HCT116 (cell line): ENCODE measurements around the gene MOB2.

Experiments used
- EZH2 ChIP-seq: fragments of 200-600 bp; sonication (generic); IDR thresholded peaks from 2 replicates; pipeline ENCODE4 v1.6.1; 2017; ENCODE audit warnings: antibody characterized with exemption, mixed run types
- FOSL1 ChIP-seq: IDR thresholded peaks from 2 replicates; pipeline ENCODE4 v1.6.1; 2012; ENCODE audit warnings: low read depth
- JUND ChIP-seq: IDR thresholded peaks from 2 replicates; pipeline ENCODE4 v1.6.1; 2012
- POLR2A ChIP-seq: IDR thresholded peaks from 2 replicates; pipeline ENCODE4 v1.7.0; 2011; ENCODE audit warnings: borderline replicate concordance; ENCODE audit not compliant: insufficient read depth, insufficient read length; ENCODE audit errors: extremely low read depth
- POLR2AphosphoS5 ChIP-seq: IDR thresholded peaks from 2 replicates; pipeline ENCODE4 v1.6.1; 2011; ENCODE audit warnings: mild to moderate bottlenecking, low read depth, low read length, moderate library complexity
- SIN3A ChIP-seq: IDR thresholded peaks from 2 replicates; pipeline ENCODE4 v1.6.1; 2012; ENCODE audit warnings: low read depth
- SP1 ChIP-seq: IDR thresholded peaks from 2 replicates; pipeline ENCODE4 v1.6.1; 2012; ENCODE audit warnings: low read depth
- ZNF274 ChIP-seq: fragments of 200-500 bp; sonication (Bioruptor generic); IDR thresholded peaks from 2 replicates; pipeline ENCODE4 v1.6.1; 2014; ENCODE audit warnings: mild to moderate bottlenecking, low read depth, low read length, inconsistent platforms
- TF ChIP-seq, protein P1 (sequence below), 3 experiments: fragments of 200-600 bp in 1 of 3; sonication (generic) in 1 of 3; IDR thresholded peaks in 2 of 3; conservative IDR thresholded peaks in 1 of 3; 2 replicates each; pipeline ENCODE4 v1.5.1; 2012 to 2017; ENCODE audit warnings: low read depth in 2 of 3, low read length in 2 of 3, antibody characterized with exemption in 1 of 3, borderline replicate concordance in 1 of 3, control low read depth in 1 of 3, mild to moderate bottlenecking in 1 of 3, mixed read lengths in 1 of 3, mixed run types in 1 of 3, moderate library complexity in 1 of 3; ENCODE audit not compliant: insufficient read depth in 1 of 3
- TF ChIP-seq, protein P2 (sequence below): IDR thresholded peaks from 2 replicates; pipeline ENCODE4 v1.6.1; 2012; ENCODE audit warnings: low read depth

- TF ChIP-seq JUND (no peak), POLR2A (no peak), POLR2AphosphoS5 (no peak), SP1 (no peak), FOSL1 (no peak), ZNF274 (no peak), SIN3A (no peak), EZH2 (no peak)
- TF ChIP-seq, protein P1, sequence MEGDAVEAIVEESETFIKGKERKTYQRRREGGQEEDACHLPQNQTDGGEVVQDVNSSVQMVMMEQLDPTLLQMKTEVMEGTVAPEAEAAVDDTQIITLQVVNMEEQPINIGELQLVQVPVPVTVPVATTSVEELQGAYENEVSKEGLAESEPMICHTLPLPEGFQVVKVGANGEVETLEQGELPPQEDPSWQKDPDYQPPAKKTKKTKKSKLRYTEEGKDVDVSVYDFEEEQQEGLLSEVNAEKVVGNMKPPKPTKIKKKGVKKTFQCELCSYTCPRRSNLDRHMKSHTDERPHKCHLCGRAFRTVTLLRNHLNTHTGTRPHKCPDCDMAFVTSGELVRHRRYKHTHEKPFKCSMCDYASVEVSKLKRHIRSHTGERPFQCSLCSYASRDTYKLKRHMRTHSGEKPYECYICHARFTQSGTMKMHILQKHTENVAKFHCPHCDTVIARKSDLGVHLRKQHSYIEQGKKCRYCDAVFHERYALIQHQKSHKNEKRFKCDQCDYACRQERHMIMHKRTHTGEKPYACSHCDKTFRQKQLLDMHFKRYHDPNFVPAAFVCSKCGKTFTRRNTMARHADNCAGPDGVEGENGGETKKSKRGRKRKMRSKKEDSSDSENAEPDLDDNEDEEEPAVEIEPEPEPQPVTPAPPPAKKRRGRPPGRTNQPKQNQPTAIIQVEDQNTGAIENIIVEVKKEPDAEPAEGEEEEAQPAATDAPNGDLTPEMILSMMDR (IDR thresholded peaks at IDR 0.05 in 2 of 3, conservative IDR thresholded peaks at IDR 0.05 in 1 of 3; ENCODE audit: borderline replicate concordance in 1 of 3, insufficient read depth in 1 of 3, low read depth in 2 of 3, low read length in 2 of 3): no peak
- TF ChIP-seq, protein P2, sequence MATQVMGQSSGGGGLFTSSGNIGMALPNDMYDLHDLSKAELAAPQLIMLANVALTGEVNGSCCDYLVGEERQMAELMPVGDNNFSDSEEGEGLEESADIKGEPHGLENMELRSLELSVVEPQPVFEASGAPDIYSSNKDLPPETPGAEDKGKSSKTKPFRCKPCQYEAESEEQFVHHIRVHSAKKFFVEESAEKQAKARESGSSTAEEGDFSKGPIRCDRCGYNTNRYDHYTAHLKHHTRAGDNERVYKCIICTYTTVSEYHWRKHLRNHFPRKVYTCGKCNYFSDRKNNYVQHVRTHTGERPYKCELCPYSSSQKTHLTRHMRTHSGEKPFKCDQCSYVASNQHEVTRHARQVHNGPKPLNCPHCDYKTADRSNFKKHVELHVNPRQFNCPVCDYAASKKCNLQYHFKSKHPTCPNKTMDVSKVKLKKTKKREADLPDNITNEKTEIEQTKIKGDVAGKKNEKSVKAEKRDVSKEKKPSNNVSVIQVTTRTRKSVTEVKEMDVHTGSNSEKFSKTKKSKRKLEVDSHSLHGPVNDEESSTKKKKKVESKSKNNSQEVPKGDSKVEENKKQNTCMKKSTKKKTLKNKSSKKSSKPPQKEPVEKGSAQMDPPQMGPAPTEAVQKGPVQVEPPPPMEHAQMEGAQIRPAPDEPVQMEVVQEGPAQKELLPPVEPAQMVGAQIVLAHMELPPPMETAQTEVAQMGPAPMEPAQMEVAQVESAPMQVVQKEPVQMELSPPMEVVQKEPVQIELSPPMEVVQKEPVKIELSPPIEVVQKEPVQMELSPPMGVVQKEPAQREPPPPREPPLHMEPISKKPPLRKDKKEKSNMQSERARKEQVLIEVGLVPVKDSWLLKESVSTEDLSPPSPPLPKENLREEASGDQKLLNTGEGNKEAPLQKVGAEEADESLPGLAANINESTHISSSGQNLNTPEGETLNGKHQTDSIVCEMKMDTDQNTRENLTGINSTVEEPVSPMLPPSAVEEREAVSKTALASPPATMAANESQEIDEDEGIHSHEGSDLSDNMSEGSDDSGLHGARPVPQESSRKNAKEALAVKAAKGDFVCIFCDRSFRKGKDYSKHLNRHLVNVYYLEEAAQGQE: no peak
These were observed 50.0 kb downstream of the MOB2 start for GRCh38 chr11:1436468-1437039.
